ENCODE results near the gene TRPC4AP.

TRPC4AP gene

DNA sequence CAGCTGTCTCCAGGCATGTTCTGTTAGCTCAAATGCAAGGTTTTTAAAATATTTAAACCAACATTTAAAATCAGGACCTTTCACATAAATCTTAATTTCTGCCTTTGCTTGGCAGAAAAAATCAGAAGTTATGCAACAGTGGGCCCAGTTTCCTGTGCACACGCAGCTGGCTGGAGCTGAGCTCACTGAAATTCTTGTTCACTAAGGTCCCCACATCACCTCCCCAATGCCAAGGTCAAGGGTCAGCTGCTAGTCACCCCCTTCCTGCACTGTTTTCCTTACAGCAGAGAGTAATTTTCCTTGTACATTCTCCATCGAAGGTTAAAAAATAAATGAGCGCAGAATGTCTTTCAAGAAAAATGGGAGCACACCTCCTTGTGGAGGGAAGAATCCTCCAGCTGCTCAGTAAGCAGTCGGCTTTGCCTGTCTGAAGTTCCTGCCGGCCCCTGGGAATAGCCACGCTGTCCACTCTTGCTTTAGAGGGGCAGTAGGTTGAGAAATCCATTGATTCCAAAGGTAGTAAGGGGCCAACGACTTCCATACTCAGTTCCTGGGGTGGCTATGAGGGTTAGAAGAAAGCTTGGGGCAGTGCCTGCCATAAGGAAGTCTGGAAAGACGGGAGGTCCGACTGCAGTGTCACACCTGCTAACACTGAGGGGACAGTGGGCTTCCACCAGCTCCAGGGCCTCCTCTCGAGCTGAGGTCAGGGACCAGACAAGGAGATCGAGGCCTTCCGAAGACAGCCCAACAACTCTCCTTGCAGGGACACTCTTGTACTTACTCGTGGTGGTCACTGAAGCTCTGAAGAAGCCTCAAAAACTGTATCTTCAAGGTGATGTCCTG is 80.2 kb downstream of the TRPC4AP start:
- DNase-seq: no peak

GRCh38 chr20:35011589-35012226 is 80.9 kb downstream of the TRPC4AP start:
- DNase-seq: no peak

GRCh38 chr20:35010405-35011192 is 82.0 kb downstream of the TRPC4AP start:
- DNase-seq: no peak

- DNase-seq: no peak
Measured at GRCh38 chr20:35009665-35010328, 82.8 kb downstream of the TRPC4AP start.

GRCh38 chr20:35008411-35009342 is 83.9 kb downstream of the TRPC4AP start:
- DNase-seq: no peak

DNA sequence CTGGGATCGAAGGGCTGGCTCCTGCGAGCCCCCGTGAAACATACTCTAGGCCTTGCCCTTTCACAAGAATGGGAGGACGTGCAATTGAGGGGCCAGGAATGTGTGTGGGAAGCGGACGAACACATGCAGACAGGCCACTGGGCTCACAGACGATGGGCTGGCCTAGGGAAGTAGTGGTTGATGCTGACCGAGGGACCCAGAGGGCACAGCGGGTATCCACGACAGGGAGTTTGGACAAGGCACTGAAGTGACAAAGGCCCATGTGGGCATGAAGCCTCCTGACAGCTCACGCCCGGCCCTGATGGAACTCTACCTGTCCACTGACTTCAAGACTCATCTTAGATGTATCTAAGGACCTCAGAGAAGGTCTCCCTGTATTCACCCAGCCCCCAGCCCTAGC is 84.7 kb downstream of the TRPC4AP start:
- no peak for DNase-seq

GRCh38 chr20:35007413-35007812 is 85.2 kb downstream of the TRPC4AP start:
- no peak for DNase-seq

DNA sequence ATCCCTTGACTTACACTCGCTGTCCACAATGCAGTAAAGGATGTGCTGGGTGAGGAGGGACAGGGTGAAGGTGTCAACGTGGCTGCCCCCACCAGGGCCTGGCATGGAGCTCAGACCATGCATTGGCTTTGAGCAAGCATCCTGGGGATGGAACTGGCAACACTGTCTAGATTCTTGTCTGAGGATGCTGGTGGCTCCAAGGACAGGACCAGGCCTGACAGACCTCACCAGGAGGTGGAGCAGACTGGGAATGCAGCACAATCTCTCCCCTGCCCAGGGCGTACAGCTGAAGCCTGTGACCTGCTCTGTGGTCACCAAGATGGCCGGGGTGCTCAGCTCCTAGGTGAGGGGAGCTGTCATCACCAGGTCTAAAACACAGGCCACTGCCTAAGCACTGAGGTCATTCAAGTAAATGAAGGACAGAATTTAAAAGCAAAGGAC is 86.1 kb downstream of the TRPC4AP start:
- no peak for DNase-seq

DNA sequence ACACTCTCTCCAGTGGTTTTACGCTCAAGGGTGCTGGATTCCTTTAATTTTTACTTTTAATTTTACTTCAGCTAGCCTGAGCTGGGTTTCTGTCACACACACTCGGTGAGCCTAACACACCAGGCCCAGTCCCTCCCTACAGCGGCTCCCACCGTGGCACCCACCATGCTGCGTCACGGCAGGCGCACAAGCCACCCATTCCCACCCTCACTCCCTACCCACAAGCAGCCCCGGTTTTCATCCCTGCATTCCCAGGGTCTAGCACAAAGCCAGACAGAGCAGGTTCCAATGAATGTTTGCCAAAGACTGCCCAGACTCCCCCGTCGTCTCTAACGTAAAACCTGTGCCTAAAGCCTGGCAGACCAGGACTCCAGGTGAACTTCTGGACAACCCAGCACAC is 86.6 kb downstream of the TRPC4AP start:
- no peak for DNase-seq

DNA sequence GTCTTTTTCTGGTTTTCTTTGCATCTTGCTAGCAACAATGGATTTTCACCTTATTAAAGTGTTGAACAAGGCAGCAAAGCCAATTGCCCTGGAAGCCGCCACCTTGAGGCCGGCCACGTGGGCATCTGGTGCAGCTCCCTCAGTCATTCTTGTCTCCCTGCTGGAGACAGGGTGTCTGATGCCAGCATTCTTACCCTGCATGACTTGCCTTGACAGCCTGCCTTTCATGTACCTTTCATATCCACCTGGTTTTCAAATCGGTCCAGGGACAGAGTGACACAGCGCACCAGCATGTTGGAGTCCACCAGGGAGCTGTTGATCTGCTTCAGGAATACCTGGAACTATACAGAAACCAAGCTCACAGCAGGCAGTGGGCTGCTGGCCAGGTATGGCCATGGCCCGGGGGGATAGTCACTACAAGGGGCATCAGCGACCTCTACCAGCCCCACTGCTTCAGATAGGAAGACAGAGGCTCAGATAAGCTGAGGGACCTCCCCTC is 87.1 kb downstream of the TRPC4AP start:
- no peak for DNase-seq

- no peak for DNase-seq
Measured at GRCh38 chr20:35004749-35005462, 87.7 kb downstream of the TRPC4AP start.

- no peak for DNase-seq
Measured at GRCh38 chr20:35004051-35004725, 88.4 kb downstream of the TRPC4AP start.

DNA sequence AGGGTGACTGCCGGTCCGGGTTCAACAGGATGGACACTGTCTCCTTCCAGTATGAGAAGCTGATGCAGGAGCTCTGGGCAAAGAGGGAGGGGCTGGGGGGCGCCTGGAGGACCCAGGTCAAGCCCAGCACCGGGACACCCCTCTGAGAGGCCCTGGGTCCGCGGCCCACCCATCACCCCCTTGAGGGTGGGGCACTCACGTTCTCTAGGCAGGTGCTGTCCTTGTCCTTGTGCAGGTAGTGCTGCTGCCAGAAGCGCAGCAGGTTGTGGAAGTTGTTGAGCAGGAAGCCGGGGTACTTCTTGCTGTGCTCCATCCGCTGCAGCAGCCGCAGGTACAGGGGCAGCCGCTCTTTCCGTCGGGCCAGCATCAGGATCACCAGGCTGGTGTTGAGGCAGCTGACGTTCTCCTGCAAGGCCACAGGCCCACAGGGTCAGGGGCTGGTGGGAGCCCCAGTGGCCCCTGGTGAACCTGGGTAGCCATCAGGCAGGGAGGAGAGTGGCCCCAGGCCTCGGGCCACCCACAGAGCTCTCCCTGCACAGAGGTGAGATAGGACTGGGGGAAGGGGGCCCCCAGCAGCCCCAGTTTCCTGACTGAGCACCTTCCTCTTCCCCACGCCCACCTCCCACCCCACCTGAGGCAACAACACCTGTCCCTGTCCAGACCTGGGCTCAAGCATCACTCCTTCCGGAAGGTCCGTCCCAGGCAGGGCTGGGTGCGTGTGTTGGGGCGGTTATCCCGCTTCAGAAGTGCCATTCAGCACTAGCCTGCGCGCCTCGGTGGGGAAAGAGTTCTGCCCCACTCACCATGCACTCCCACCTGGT is 89.2 kb downstream of the TRPC4AP start:
- no peak for DNase-seq

GRCh38 chr20:35002426-35003210 is 90.0 kb downstream of the TRPC4AP start:
- DNase-seq: no peak

- peak in 1 of 2 experiments; percentile 3 for DNase-seq
Measured at GRCh38 chr20:35001596-35002362, 90.8 kb downstream of the TRPC4AP start.

DNA sequence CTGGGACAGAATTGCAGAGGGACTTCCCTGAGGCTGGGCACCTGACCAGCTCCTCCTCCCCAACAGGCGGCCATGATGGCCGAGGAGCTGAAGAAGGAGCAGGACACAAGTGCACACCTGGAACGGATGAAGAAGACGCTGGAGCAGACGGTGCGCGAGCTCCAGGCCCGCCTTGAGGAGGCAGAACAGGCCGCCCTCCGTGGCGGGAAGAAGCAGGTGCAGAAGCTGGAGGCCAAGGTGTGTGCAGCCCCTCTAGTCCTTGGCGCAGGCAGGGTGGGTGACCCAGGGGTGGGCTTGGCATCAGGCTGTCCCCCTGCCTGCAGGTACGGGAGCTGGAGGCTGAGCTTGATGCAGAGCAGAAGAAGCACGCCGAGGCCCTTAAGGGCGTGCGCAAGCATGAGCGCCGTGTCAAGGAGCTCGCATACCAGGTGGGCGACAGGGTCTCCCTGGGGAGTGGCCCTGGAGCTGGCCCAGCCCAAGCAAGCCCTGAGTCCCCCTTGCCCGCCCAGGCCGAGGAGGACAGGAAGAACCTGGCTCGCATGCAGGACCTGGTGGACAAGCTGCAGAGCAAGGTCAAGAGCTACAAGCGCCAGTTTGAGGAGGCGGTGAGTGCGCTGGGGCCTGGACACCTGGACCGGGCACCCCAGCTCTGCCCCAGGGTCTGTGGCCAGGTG is 91.5 kb downstream of the TRPC4AP start:
- no peak for DNase-seq

DNA sequence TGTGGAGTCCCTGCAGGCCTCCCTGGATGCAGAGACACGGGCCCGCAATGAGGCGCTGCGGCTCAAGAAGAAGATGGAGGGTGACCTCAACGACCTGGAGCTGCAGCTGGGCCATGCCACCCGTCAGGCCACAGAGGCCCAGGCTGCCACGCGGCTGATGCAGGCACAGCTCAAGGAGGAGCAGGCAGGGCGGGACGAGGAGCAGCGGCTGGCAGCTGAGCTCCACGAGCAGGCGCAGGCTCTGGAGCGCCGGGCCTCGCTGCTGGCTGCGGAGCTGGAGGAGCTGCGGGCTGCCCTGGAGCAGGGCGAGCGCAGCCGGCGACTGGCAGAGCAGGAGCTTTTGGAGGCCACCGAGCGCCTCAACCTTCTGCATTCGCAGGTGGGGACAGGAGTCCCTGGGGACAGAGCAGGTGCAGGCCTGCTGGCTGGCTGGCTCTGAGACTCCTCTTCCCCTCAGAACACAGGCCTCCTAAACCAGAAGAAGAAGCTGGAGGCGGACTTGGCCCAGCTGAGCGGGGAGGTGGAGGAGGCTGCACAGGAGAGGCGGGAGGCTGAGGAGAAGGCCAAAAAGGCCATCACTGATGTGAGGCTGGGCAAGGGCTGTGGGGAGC is 92.2 kb downstream of the TRPC4AP start:
- DNase-seq: no peak

All from Kasumi-1 (cell line).